NOMO-1 treated with DMSO at 0.1 percent for 48 hours (cell line): ENCODE data around the gene GPC1.

Source experiments
- DNase-seq: peaks from one replicate; lab custom pipeline; 2025; ENCODE audit not compliant: unreplicated experiment; lab: John Stamatoyannopoulos, UW

The GPC1 gene

GRCh38 chr2:240456447-240457222 lies 21.2 kb downstream of the GPC1 start:
- DNase-seq = no peak

- no peak for DNase-seq
Observed at GRCh38 chr2:240457223-240458043, 22.0 kb downstream of the GPC1 start.

GRCh38 chr2:240458044-240458899 lies 22.8 kb downstream of the GPC1 start:
- DNase-seq = no peak

GRCh38 chr2:240458900-240459391 lies 23.5 kb downstream of the GPC1 start:
- DNase-seq = no peak

- DNase-seq = no peak
Observed at GRCh38 chr2:240459401-240460252, 24.2 kb downstream of the GPC1 start.

- no peak for DNase-seq
Observed at GRCh38 chr2:240460253-240460711, 24.8 kb downstream of the GPC1 start.

- DNase-seq = no peak
Observed at GRCh38 chr2:240460781-240461431, 25.4 kb downstream of the GPC1 start.

- DNase-seq = no peak
Observed at GRCh38 chr2:240461471-240462072, 26.1 kb downstream of the GPC1 start.

GRCh38 chr2:240462073-240462706 lies 26.7 kb downstream of the GPC1 start:
- no peak for DNase-seq

- DNase-seq = no peak
Observed at GRCh38 chr2:240462707-240463273, 27.3 kb downstream of the GPC1 start.

- no peak for DNase-seq
Observed at GRCh38 chr2:240463274-240463865, 27.9 kb downstream of the GPC1 start.

- no peak for DNase-seq
Observed at GRCh38 chr2:240463866-240464481, 28.5 kb downstream of the GPC1 start.

GRCh38 chr2:240464514-240465241 lies 29.2 kb downstream of the GPC1 start:
- no peak for DNase-seq

- no peak for DNase-seq
Observed at GRCh38 chr2:240465268-240465764, 29.9 kb downstream of the GPC1 start.

- DNase-seq = no peak
Observed at GRCh38 chr2:240465765-240466578, 30.5 kb downstream of the GPC1 start.
